ENCODE data around the gene SYT7. TPM values are rescaled to one million over a fixed set of nuclear protein-coding genes. Genes with fewer than 3 reads are reported as not detected.

Gene SYT7
- total RNA-seq, 1 donor from 2014 or later, result 7.6 TPM

DNA sequence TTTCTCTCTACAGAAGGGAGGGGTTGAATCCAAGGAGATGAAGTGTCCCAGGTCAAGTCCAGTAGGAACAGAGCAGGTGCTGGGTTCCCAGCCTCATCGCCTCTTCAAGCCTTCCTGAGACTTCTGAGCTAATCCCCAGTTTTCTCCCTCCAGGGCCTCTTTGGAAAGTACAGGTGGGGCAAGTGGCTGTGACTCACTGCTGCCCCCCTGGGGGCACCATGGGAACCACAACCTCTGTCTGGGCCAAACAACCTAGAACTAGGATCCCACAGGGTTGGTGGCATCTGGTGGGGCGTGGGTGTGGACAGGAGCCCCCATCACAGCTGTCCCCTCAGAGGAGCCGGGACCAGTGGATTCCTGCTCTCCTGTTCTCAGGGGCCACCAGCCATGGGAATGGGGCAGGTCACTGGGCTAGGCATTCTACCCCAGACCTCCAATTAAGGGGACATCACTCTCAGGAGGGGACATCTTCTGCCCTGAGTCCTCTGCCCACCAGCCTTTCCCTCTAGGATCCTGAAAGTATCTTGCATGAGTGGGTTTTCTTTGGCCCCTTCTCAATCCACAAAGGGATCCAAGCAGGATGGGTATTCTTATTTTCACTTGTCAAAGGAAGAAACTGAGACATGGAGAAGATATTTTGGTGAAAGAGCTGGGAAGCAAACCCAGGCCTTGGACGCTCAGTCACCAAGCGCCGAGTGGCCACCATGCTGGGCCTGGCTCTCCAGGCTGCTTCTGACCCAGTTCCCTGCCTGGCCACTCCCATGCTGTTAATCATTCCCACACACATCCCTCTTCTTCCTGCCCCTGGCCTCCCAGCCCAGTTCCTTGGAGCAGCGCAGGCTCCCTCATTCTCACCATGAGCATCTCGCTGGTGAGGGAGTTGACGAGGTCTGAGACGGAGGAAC is 48.5 kb downstream of the SYT7 start:
- H3K4me3 Mint-ChIP-seq, result no peak overlapping the region
- H3K27me3 Mint-ChIP-seq (ENCODE audit: low read depth), result no peaks in the 10 kb centered on the region
- no peaks in the 10 kb centered on the region for H3K9me3 Mint-ChIP-seq
- peak; percentile 73 for TF ChIP-seq CTCF (IDR thresholded peaks at IDR 0.05; ENCODE audit: unreplicated experiment)
- H3K27ac Mint-ChIP-seq, result no peak overlapping the region
- H3K4me1 Mint-ChIP-seq, result peaks cover 9% of the 10 kb centered on the region
- no peaks in the 10 kb centered on the region for H3K36me3 Mint-ChIP-seq
- peak in 1 of 2 experiments; percentile 49 for DNase-seq (ENCODE audit: low spot score in 2 of 2, unreplicated experiment in 2 of 2)

- Mint-ChIP-seq H3K27ac (no peak overlapping the region), H3K4me3 (no peak overlapping the region), H3K36me3 (no peaks in the 10 kb centered on the region), H3K27me3 (ENCODE audit: low read depth) (no peaks in the 10 kb centered on the region), H3K4me1 (peaks cover 15% of the 10 kb centered on the region), H3K9me3 (no peaks in the 10 kb centered on the region)
- no peak for TF ChIP-seq CTCF (IDR thresholded peaks at IDR 0.05; ENCODE audit: unreplicated experiment)
- DNase-seq (ENCODE audit: low spot score in 2 of 2, unreplicated experiment in 2 of 2), result no peak
Measured at GRCh38 chr11:61531044-61531443, 49.8 kb downstream of the SYT7 start.

GRCh38 chr11:61529537-61530225 is 51.2 kb downstream of the SYT7 start:
- Mint-ChIP-seq H3K36me3 (no peaks in the 10 kb centered on the region), H3K27me3 (ENCODE audit: low read depth) (no peaks in the 10 kb centered on the region), H3K9me3 (no peaks in the 10 kb centered on the region), H3K4me3 (no peak overlapping the region), H3K4me1 (peaks cover 15% of the 10 kb centered on the region), H3K27ac (no peak overlapping the region)
- no peak for TF ChIP-seq CTCF (IDR thresholded peaks at IDR 0.05; ENCODE audit: unreplicated experiment)
- no peak for DNase-seq (ENCODE audit: low spot score in 2 of 2, unreplicated experiment in 2 of 2)

GRCh38 chr11:61528114-61528513 is 52.8 kb downstream of the SYT7 start:
- Mint-ChIP-seq H3K4me3 (no peak overlapping the region), H3K27ac (no peak overlapping the region), H3K27me3 (ENCODE audit: low read depth) (peaks cover 2% of the 10 kb centered on the region), H3K4me1 (peaks cover 15% of the 10 kb centered on the region), H3K36me3 (no peaks in the 10 kb centered on the region), H3K9me3 (no peaks in the 10 kb centered on the region)
- TF ChIP-seq CTCF (IDR thresholded peaks at IDR 0.05; ENCODE audit: unreplicated experiment), result no peak
- DNase-seq (ENCODE audit: low spot score in 2 of 2, unreplicated experiment in 2 of 2), result no peak

DNA sequence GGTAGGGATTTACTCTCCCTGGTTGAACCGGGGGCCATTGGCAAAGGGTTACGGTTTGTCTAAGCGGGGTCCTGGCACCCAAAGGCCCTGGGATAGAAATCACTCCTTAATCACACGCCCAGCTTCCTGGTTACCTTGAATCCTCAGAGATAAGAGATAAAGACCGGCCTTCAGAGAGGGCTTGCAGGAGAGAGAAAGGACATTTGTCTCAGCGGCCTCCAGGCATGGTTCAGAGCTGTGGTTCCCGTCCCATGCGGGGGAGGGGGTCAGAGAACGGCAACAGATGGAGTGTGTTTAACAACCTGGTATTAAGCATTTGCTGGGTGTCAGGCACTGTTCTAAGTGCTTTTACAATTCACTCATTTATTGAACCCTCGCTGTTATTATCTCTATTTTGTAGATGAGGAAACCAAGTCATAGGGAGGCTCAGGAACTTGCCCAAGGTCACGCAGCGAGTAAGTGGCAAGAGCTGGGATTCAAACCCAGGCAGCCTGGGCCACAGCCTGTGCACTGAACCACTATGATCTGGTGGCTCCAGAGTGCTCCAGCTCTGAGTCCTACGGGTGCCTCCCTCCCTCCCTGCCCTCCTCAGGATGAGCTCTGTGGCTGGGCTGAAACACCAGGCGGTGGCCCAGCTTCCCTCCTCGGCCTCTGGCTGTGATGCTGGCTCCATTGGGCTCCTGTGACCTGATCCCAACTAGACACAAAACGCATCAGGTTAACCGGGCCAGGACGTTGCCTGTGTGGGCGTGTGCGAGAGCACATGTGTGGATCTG is 53.7 kb downstream of the SYT7 start:
- Mint-ChIP-seq H3K36me3 (no peaks in the 10 kb centered on the region), H3K4me1 (peaks cover 15% of the 10 kb centered on the region), H3K4me3 (no peak overlapping the region), H3K27me3 (ENCODE audit: low read depth) (peaks cover 2% of the 10 kb centered on the region), H3K27ac (no peak overlapping the region), H3K9me3 (no peaks in the 10 kb centered on the region)
- DNase-seq (ENCODE audit: low spot score in 2 of 2, unreplicated experiment in 2 of 2), result no peak
- TF ChIP-seq CTCF (IDR thresholded peaks at IDR 0.05; ENCODE audit: unreplicated experiment), result no peak

All from mesothelial cell of epicardium (in vitro differentiated cells).